ENCODE data around the gene ATAD3C. TPM values are rescaled to one million over a fixed set of nuclear protein-coding genes. Genes with fewer than 3 reads are reported as not detected.
A peak's percentile ranks its signal among the peaks of the same experiment; 100 is the strongest.
"Not testable (repeated sequence)": the region's sequence is repeated elsewhere in the genome, so short reads cannot be mapped to it uniquely, and the experiment has no call there.

The ATAD3C gene
- total RNA-seq, 6 donors from 2014 or later, result 9.2 to 20.9 (median 14.7) TPM

GRCh38 chr1:1470626-1471388 is 21.3 kb downstream of the ATAD3C start:
- no peak for ATAC-seq (ENCODE audit: low FRiP score in 2 of 2)

GRCh38 chr1:1471389-1472052 is 22.0 kb downstream of the ATAD3C start, which contains the start of gene ATAD3B:
TSS of gene ATAD3B (plus strand) at chr1:1471765. CDS start at chr1:1471885, 120 bp downstream.
- peak; percentile 91 to 98 for ATAC-seq (ENCODE audit: low FRiP score in 2 of 2)

More at GRCh38 chr1:1470626-1471388, 21.3 kb downstream of the ATAD3C start:
- Histone ChIP-seq H3K27me3 (no peaks in the 10 kb centered on the region), H3K27ac (peak overlapping the region; percentile 73 to 86 (median 80)), H3K9me3 (no peaks in the 10 kb centered on the region), H3K36me3 (no peaks in the 10 kb centered on the region), H3K4me3 (peak overlapping the region; percentile 75 to 92 (median 84)), H3K4me1 (peaks cover 20 to 27% (median 21%) of the 10 kb centered on the region in 4 donors)
- DNase-seq, result no peak
- WGBS, 2 donors, result 13 to 23% methylated on average over 16 of the region's 16 CpGs
- TF ChIP-seq CTCF (IDR thresholded peaks at IDR 0.05) (no peak), POLR2AphosphoS5 (IDR thresholded peaks at IDR 0.05) (no peak), EP300 (IDR thresholded peaks at IDR 0.05) (no peak), POLR2A (IDR thresholded peaks at IDR 0.05) (no peak)

GRCh38 chr1:1472053-1472876 is 22.8 kb downstream of the ATAD3C start:
- H3K4me1 ChIP-seq, result peaks cover 20 to 27% (median 21%) of the 10 kb centered on the region in 4 donors
- 6 to 15% methylated on average over 12 to 18 of the region's 65 CpGs for WGBS, 2 donors
- peak overlapping the region; percentile 75 to 92 (median 84) for H3K4me3 ChIP-seq
- ATAC-seq (ENCODE audit: low FRiP score in 2 of 2), result peak in 1 of 2 donors; percentile 47
- not testable (repeated sequence) for H3K27me3 ChIP-seq, DNase-seq, H3K9me3 ChIP-seq, H3K36me3 ChIP-seq
- peak overlapping the region; percentile 73 to 86 (median 80) for H3K27ac ChIP-seq

More at GRCh38 chr1:1471389-1472052, 22.0 kb downstream of the ATAD3C start, which contains the start of gene ATAD3B:
- H3K9me3 ChIP-seq, result no peaks in the 10 kb centered on the region
- no peaks in the 10 kb centered on the region for H3K36me3 ChIP-seq
- H3K27me3 ChIP-seq, result no peaks in the 10 kb centered on the region
- no peak for TF ChIP-seq EP300 (IDR thresholded peaks at IDR 0.05)
- TF ChIP-seq POLR2AphosphoS5 (IDR thresholded peaks at IDR 0.05), result peak; percentile 84 to 90
- peak in 2 of 6 experiments; percentile 19 to 34 for TF ChIP-seq CTCF (IDR thresholded peaks at IDR 0.05)
- TF ChIP-seq POLR2A (IDR thresholded peaks at IDR 0.05), result peak in 2 of 4 donors; percentile 37 to 64
- H3K4me1 ChIP-seq, result peaks cover 20 to 27% (median 21%) of the 10 kb centered on the region in 4 donors
- peak; percentile 93 to 99 for DNase-seq
- H3K4me3 ChIP-seq, result peak within 1 kb of the TSS; percentile 75 to 92 (median 84)
- H3K27ac ChIP-seq, result peak within 1 kb of the TSS; percentile 73 to 86 (median 80)
- WGBS, 2 donors, result 0 to 1% methylated on average over 6 to 41 of the region's 87 CpGs

- not testable (repeated sequence) for ATAC-seq (ENCODE audit: low FRiP score in 2 of 2)
Observed at GRCh38 chr1:1476011-1476410, 26.5 kb downstream of the ATAD3C start.

GRCh38 chr1:1477206-1477605 is 27.7 kb downstream of the ATAD3C start:
- no peak for TF ChIP-seq EP300 (IDR thresholded peaks at IDR 0.05)
- 93 to 97% methylated on average over 21 to 22 of the region's 22 CpGs for WGBS, 2 donors
- Histone ChIP-seq H3K36me3 (peaks cover 11 to 43% (median 30%) of the 10 kb centered on the region in 4 donors), H3K9me3 (no peaks in the 10 kb centered on the region), H3K27me3 (no peaks in the 10 kb centered on the region), H3K27ac (no peak overlapping the region), H3K4me3 (no peak overlapping the region), H3K4me1 (peaks cover 11 to 17% (median 14%) of the 10 kb centered on the region in 4 donors)
- ATAC-seq (ENCODE audit: low FRiP score in 2 of 2), result no peak
- no peak for DNase-seq

More at GRCh38 chr1:1476011-1476410, 26.5 kb downstream of the ATAD3C start:
- H3K4me3 ChIP-seq, DNase-seq, H3K9me3 ChIP-seq, H3K27me3 ChIP-seq, H3K27ac ChIP-seq: not testable (repeated sequence)
- H3K36me3 ChIP-seq, result peaks cover 11 to 37% (median 26%) of the 10 kb centered on the region in 4 donors
- 100% methylated on average over 1 of the region's 17 CpGs; no CpG with 5 or more reads in 1 of the 2 donors for WGBS, 2 donors
- H3K4me1 ChIP-seq, result peaks cover 13 to 20% (median 15%) of the 10 kb centered on the region in 4 donors

Measured in upper lobe of left lung (tissue), 6 donors.